Activated naive CD4-positive, alpha-beta T cell treated with anti-CD3 and anti-CD28 coated beads, Interleukin-2, amount 50 U/mL, for 72 hours (primary cell): Measurements from ENCODE around the gene MYO1G. TPM values are rescaled to one million over a fixed set of nuclear protein-coding genes. Genes with fewer than 3 reads are reported as not detected.

Experiments
- ATAC-seq, 2 donors: fragments of 150-1000 bp; cut with Tn5 transposase; 2 replicates each; pipeline ENCODE4 v1.10.0; 2021; ENCODE audit warnings: mild to moderate bottlenecking in 2 of 2, moderate library complexity in 2 of 2
- DNase-seq, 2 donors: peaks; one replicate each; pipeline ENCODE4 v3.0.0; 2021 to 2022; ENCODE audit warnings: low spot score in 2 of 2
- H3K27ac Mint-ChIP-seq, 2 donors: one replicate each; pipeline ENCODE4 v1.8.0; 2022; ENCODE audit warnings: mild to moderate bottlenecking in 2 of 2, mixed read lengths in 2 of 2
- H3K36me3 Mint-ChIP-seq, 2 donors: one replicate each; pipeline ENCODE4 v1.8.0; 2022; ENCODE audit warnings: mixed read lengths in 2 of 2
- H3K9me3 Mint-ChIP-seq, 2 donors: one replicate each; pipeline ENCODE4 v1.8.0; 2022; ENCODE audit warnings: mixed read lengths in 2 of 2
- total RNA-seq, 2 donors: library from RNA; stranded (reverse); gene quantifications; one replicate each; pipeline ENCODE4 v1.2.3, GENCODE V29; 2022

The MYO1G gene
- total RNA-seq, 2 donors from 2014 or later, result 361 to 532 TPM

DNA sequence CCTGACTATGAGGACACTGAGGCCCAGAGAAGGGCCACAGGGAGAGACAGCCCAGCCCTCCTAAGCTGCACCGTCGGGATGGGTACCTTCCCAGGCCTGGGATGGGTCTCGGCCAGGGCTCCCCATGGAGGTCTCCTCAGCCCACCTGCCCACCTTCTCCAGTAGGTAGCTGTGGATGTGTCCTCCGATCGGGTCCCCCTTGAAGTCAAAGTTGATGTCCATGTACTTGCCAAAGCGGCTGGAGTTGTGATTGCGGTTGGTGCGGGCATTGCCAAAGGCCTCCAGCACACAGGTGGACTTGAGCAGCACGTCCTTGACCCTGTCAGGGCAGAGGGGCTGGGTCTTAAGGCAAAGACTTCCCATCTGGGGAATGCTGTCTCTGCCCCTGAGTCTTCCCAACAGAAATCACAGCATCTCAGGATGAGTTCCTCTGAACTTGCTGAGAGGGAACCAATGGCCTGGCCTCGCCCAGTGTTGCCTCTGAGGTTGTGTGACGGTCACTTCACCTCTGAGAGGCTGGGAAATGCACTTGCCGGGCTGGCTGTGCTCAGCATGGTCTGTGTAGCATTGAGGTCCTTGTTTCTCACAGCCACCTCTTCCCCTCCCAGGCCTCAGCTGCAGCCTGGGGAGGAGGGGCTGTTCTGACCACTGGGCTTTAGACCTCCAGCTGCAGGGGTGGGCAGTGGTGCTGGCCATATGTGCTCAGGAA is 3.3 kb downstream of the MYO1G start:
- Mint-ChIP-seq H3K27ac (peak overlapping the region in 1 of 2 donors; percentile 96), H3K36me3 (peaks cover 46 to 74% of the 10 kb centered on the region in 2 donors)
- no peak for DNase-seq

DNA sequence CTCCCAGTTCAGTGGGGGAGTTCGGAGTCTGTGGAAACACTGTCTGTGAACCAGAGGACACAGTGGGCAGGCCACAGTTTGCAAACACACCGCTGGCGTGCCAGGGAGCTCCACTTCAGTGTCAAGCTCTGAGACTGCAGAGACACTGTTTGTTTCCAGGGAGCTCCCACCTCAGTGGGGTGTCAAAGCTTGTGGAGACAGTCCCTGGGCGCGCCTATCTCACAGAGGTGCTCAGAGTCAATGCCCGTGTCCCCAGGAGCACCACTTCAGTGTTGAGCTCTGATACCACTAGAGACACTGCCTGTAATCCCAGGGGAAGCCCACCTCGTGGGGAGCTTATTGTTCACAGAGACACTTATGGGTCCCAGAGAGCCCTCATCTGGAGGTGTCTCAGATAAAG is 4.3 kb downstream of the MYO1G start:
- no peaks in the 10 kb centered on the region for H3K9me3 Mint-ChIP-seq
- DNase-seq (no peak), ATAC-seq (no peak)
- H3K36me3 Mint-ChIP-seq, result peaks cover 46 to 74% of the 10 kb centered on the region in 2 donors
- H3K27ac Mint-ChIP-seq, result peak overlapping the region; percentile 91 to 96

More for the DNA sequence above, 3.3 kb downstream of the MYO1G start:
- no peaks in the 10 kb centered on the region for H3K9me3 Mint-ChIP-seq
- no peak for ATAC-seq

GRCh38 chr7:44973610-44974401 is 5.0 kb downstream of the MYO1G start:
- no peak for ATAC-seq
- peaks cover 41 to 73% of the 10 kb centered on the region in 2 donors for H3K36me3 Mint-ChIP-seq

GRCh38 chr7:44972562-44972961 is 6.3 kb downstream of the MYO1G start:
- Mint-ChIP-seq H3K9me3 (no peaks in the 10 kb centered on the region), H3K36me3 (peaks cover 36 to 72% of the 10 kb centered on the region in 2 donors), H3K27ac (peak overlapping the region; percentile 50 to 96)
- DNase-seq (no peak), ATAC-seq (no peak)

More at GRCh38 chr7:44973610-44974401, 5.0 kb downstream of the MYO1G start:
- Mint-ChIP-seq H3K27ac (peak overlapping the region in 1 of 2 donors; percentile 96), H3K9me3 (no peaks in the 10 kb centered on the region)
- peak; percentile 59 to 67 for DNase-seq

- H3K36me3 Mint-ChIP-seq, result peaks cover 30 to 71% of the 10 kb centered on the region in 2 donors
- DNase-seq (no peak), ATAC-seq (no peak)
- peak overlapping the region; percentile 50 to 96 for H3K27ac Mint-ChIP-seq
- H3K9me3 Mint-ChIP-seq, result no peaks in the 10 kb centered on the region
Measured at GRCh38 chr7:44971902-44972441, 6.8 kb downstream of the MYO1G start.

- peak overlapping the region in 1 of 2 donors; percentile 96 for H3K27ac Mint-ChIP-seq
- H3K36me3 Mint-ChIP-seq, result peaks cover 24 to 68% of the 10 kb centered on the region in 2 donors
- DNase-seq, result peak in 1 of 2 donors; percentile 55
- no peaks in the 10 kb centered on the region for H3K9me3 Mint-ChIP-seq
- no peak for ATAC-seq
Measured at GRCh38 chr7:44971188-44971901, 7.5 kb downstream of the MYO1G start.

DNA sequence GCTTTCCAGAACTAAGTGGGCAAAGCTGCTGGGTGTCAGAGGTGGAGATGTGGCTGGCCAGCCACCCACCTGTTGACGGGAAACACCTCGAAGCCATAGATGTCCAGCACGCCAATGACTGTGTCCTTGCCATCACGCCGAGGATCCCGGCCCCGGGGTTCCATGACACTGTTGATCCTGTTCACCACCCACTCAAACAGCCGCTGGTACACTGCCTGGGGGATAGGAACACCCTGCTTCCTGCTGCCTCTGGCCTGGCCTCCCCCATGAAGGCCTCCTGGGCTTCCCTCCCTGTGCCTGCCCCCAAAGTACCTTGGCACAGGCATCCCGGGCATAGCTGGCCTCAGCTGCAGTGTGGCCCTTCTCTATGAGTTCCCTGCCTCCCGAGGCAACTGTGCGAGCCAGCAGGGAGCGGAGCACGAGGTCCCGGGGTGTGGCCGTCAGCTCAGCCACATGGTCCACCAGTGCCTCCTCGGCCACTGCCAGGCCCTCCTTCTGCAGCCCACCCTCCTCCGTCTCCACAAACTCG is 8.2 kb downstream of the MYO1G start:
- no peaks in the 10 kb centered on the region for H3K9me3 Mint-ChIP-seq
- no peak for ATAC-seq
- peaks cover 20 to 67% of the 10 kb centered on the region in 2 donors for H3K36me3 Mint-ChIP-seq
- DNase-seq, result peak in 1 of 2 donors; percentile 60
- H3K27ac Mint-ChIP-seq, result peak overlapping the region in 1 of 2 donors; percentile 81

DNA sequence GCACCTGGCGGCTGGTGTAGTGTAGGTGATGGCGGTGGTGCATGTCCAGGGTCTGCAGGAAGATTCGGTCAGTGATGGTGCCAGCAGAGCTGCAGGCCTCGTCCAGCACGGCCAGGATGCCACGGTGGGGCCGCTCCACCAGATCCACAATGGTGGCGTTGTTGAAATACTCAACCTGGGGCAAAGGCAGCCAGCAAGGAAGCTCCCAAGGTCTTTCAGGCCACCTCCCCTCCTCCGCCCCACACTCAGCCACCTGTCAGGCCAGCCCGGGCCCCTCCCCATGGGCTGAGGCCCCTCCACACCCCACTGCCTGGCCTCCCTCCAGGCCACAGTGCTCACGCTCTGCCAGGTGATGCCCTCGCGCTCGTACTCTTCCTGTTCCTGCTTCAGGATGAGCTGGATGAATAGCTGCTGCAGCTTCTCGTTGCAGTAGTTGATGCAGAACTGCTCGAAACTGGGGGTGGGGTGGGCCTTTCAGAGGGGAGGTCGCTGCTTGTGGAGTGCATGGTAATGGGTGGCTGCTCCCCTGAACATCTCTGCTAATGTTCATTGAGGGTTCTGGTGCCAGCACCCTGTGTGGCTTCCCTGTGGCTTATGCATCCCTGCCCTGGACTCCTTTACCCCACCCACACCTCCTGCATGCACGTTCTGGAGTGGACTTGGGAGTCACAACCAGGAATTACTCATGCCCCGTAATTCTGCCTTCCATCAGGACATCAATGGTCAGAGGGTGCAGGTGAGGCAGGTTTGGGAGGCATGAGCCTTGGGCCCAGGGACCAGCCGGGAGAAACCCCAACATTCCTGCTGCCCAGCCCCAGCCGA is 8.9 kb downstream of the MYO1G start:
- DNase-seq, result peak in 1 of 2 donors; percentile 62
- peak overlapping the region in 1 of 2 donors; percentile 81 for H3K27ac Mint-ChIP-seq
- peaks cover 24 to 62% of the 10 kb centered on the region in 2 donors for H3K36me3 Mint-ChIP-seq
- no peak for ATAC-seq
- H3K9me3 Mint-ChIP-seq, result no peaks in the 10 kb centered on the region

DNA sequence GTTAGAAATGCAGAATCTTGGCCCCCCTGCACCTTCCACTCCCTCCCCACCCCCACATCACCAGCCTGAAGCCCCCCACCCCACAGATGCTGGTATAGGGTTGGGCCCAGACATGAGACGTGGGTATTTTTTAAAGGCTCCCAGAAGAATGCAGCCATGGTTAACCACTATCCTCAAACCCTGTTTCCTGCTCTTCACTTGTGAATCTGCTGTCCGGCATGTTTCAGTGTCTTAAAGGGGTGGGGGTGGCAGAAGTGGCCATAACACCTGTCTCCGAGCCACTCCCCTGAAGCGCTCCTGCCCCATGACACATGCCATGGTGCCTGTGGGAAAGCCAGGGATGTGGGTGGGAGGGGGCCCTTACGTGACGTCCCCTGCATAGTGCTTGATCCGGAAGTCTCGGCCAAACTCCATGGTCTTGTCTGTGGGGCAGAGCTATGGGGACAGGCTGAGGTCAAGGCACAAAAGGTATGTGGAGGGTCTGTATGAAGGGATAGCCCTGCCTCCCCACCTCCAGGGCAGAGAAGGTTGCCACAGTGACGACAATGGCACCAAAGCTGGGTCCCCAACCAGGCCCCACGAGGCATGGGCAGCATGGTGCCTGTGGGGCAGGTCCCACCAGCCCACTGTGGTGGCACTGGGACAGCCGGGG is 9.6 kb downstream of the MYO1G start:
- ATAC-seq (no peak), DNase-seq (peak in 1 of 2 donors; percentile 52)
- Mint-ChIP-seq H3K9me3 (no peaks in the 10 kb centered on the region), H3K27ac (peak overlapping the region in 1 of 2 donors; percentile 81), H3K36me3 (peaks cover 24 to 55% of the 10 kb centered on the region in 2 donors)

DNA sequence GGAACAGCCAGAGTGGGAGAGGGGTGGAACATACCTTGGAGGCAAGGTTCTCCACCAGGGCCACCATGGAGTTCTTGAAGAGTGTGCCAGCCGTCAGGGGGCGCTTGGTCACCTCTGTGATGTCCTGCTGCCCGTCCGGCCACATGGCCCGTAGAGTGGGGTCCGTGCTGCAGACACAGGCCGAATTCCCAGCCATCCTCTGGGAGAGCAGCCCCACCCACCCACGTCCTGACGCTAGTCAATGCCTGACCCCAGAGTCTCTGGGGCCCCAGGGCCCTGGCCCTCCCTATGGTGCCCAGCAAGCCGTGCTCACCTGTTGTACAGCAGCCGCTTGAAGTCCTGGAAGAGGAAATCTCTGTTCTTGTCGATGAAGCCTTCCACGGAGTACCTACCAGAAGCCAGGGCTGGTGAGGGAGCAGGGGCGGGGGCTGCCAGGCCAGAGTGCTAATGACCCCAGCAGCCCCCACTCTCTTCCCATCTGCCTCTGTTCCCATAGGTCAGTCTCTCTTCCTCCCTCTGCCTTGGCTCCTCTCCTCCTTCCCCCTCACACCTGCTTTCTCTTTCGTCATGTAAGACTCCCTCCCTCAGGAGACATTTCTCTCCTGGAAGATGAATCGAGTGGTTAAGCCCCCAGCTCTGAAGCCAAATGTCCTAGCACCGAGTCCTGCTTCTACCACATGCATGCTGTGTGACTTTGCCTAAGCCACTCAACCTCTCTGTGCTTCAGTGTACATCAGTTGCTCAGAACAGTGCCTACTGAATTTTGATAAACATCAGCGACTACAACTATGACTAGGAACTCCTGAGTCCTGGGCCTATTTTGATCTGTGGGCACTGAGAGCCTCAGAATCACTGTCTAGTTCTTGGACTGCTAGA is 11.0 kb downstream of the MYO1G start:
- no peaks in the 10 kb centered on the region for H3K9me3 Mint-ChIP-seq
- peaks cover 28 to 41% of the 10 kb centered on the region in 2 donors for H3K36me3 Mint-ChIP-seq
- peak overlapping the region; percentile 83 to 87 for H3K27ac Mint-ChIP-seq
- peak in 1 of 2 donors; percentile 56 for DNase-seq
- ATAC-seq, result peak in 1 of 2 donors; percentile 6

DNA sequence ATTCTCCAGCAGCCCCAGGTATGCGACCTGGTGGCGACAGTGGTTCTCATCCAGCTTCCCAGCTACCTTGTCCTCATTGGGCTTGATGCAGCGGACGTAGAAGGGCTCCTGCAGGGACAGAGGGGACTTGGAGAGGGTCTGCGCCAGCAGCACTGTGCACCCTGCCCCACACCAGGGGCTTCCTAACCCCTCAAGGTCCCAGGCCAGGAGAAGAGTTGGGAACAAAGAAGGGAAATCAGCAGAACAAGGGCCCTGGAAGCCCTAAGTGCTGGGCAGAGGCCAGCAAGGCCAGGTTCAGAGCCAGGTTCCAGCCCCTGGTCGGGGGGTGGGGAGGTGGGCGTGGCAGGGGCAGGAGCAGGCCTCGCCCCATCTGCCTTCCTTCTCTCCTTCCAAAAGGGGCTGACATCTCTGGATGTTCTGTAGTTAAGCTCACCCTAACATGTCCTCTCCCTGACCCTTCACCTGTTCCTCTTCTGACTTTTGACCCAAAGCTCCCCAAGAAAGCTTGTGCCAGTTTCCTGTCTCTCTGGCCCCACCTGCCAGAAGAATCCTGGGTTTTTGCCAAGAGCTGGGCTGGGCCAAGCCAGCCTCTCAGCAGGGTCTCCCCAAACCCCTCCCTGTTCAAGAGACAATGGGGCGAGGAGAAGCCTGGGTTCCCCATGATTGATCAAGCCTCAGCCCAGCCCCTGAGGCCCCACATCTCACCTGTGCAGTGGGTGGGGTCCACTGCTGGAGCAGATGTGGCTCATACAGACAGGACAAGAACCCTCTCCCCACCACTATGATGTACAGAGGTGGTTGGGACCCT is 11.9 kb downstream of the MYO1G start:
- Mint-ChIP-seq H3K36me3 (peaks cover 19 to 32% of the 10 kb centered on the region in 2 donors), H3K9me3 (no peaks in the 10 kb centered on the region), H3K27ac (peak overlapping the region in 1 of 2 donors; percentile 87)
- ATAC-seq (no peak), DNase-seq (peak in 1 of 2 donors; percentile 54)

- Mint-ChIP-seq H3K9me3 (no peaks in the 10 kb centered on the region), H3K27ac (peak overlapping the region in 1 of 2 donors; percentile 87), H3K36me3 (peaks cover 17 to 27% of the 10 kb centered on the region in 2 donors)
- ATAC-seq, result no peak
- peak; percentile 7 to 58 for DNase-seq
Measured at GRCh38 chr7:44965937-44966730, 12.7 kb downstream of the MYO1G start.

DNA sequence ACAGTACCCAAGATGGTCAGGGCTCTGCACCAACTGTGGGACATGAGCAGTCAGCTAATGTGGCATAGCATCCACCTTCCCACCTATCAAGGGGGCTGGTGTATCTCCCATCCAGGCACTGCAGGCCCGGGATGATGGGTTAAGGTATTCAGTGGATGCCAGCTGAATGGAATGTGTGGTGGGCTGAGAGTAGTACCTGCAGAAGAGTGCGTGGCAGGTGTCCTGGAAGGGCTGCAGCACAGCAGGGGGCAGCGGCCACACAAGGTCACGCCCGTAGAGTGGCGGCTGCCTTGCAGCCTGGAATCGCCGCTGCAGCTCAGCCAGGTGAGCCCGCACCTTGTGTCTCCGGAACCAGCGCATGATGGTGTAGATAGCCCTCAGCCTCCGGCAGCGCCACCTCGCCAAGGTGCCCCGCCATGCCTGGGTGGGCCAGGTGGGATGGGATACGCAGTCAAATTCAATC is 13.3 kb downstream of the MYO1G start:
- Mint-ChIP-seq H3K36me3 (peaks cover 19 to 27% of the 10 kb centered on the region in 2 donors), H3K27ac (peak overlapping the region; percentile 60 to 87), H3K9me3 (no peaks in the 10 kb centered on the region)
- DNase-seq, result no peak
- ATAC-seq, result no peak
